NB4 (cell line): Measurements from ENCODE around the gene SYNGR1.

Experiments used
- POLR2A ChIP-seq: IDR thresholded peaks from 2 replicates; pipeline ENCODE4 v1.6.1; 2011; ENCODE audit warnings: mild to moderate bottlenecking; ENCODE audit not compliant: insufficient read length; ENCODE audit errors: extremely low read depth
- TF ChIP-seq, protein P1 (sequence below): IDR thresholded peaks from 2 replicates; pipeline ENCODE4 v1.6.1; 2011; ENCODE audit warnings: low read depth, low read length

GRCh38 chr22:39374801-39375200 is 25.0 kb downstream of the SYNGR1 start:
- TF ChIP-seq, protein P1, sequence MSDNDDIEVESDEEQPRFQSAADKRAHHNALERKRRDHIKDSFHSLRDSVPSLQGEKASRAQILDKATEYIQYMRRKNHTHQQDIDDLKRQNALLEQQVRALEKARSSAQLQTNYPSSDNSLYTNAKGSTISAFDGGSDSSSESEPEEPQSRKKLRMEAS = no peak
- TF ChIP-seq POLR2A = no peak
